Fibroblast of pulmonary artery (primary cell): Measurements from ENCODE around the gene PIGL.

Source experiments
- DNase-seq: peaks from one replicate; pipeline ENCODE4 v3.0.0-alpha.2; 2010; ENCODE audit warnings: low read depth
- H3K4me3 ChIP-seq: replicated peaks from 2 replicates; pipeline ENCODE4 v1.5.1; 2011; ENCODE audit warnings: low read depth, mild to moderate bottlenecking, control low read depth, low read length, moderate library complexity
- CTCF ChIP-seq: IDR thresholded peaks from 2 replicates; pipeline ENCODE4 v1.5.1; 2011; ENCODE audit warnings: mild to moderate bottlenecking, control low read depth, low read length, inconsistent platforms; ENCODE audit errors: missing control alignments

PIGL gene

DNA sequence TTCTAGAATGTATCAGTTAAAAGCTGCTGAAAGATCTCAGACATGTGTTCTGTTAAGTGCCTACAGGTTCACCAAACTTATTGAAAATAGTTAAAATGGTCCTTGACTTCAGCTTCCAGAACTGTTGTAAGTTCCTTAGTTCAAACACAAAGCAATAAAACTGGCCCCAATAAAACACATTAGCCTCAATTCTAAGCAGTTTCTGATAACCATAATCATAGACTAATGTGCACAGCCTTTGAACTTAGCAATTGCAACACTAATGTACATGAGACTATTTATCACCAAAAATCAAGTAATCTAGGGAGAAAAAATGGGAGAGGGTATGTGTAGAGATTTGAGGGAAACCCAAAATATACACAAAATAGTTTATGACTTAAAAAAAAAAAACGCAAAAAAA lies 15.4 kb downstream of the PIGL start:
- TF ChIP-seq CTCF, result no peak
- DNase-seq, result no peak
- no peak overlapping the region for H3K4me3 ChIP-seq

GRCh38 chr17:16239931-16240330 lies 22.9 kb downstream of the PIGL start:
- no peak for DNase-seq
- TF ChIP-seq CTCF, result no peak
- H3K4me3 ChIP-seq, result no peak overlapping the region

- DNase-seq, result no peak
- H3K4me3 ChIP-seq, result no peak overlapping the region
- no peak for TF ChIP-seq CTCF
Observed at GRCh38 chr17:16241906-16242399, 24.9 kb downstream of the PIGL start.

- DNase-seq, result no peak
- no peak overlapping the region for H3K4me3 ChIP-seq
- no peak for TF ChIP-seq CTCF
Observed at GRCh38 chr17:16243385-16243784, 26.4 kb downstream of the PIGL start.

- no peak overlapping the region for H3K4me3 ChIP-seq
- no peak for DNase-seq
- TF ChIP-seq CTCF, result no peak
Observed at GRCh38 chr17:16243801-16244567, 27.0 kb downstream of the PIGL start.

- H3K4me3 ChIP-seq, result no peak overlapping the region
- DNase-seq, result no peak
Observed at GRCh38 chr17:16247586-16247984, 30.6 kb downstream of the PIGL start.

More at GRCh38 chr17:16247586-16247984, 30.6 kb downstream of the PIGL start:
- no peak for TF ChIP-seq CTCF
